Activated naive CD8-positive, alpha-beta T cell (primary cell): ENCODE results near the gene OR52B6.

Source experiments
- H3K27ac Mint-ChIP-seq: one replicate; pipeline ENCODE4 v1.8.0; 2021; ENCODE audit warnings: mixed read lengths
- H3K27me3 Mint-ChIP-seq: one replicate; pipeline ENCODE4 v1.8.0; 2021; ENCODE audit warnings: mixed read lengths
- H3K36me3 Mint-ChIP-seq: one replicate; pipeline ENCODE4 v1.8.0; 2021; ENCODE audit warnings: mixed read lengths
- H3K4me1 Mint-ChIP-seq: one replicate; pipeline ENCODE4 v1.8.0; 2021; ENCODE audit warnings: low read depth, mixed read lengths
- H3K4me3 Mint-ChIP-seq: one replicate; pipeline ENCODE4 v1.8.0; 2021; ENCODE audit warnings: mild to moderate bottlenecking, mixed read lengths
- H3K9me3 Mint-ChIP-seq: one replicate; pipeline ENCODE4 v1.8.0; 2021; ENCODE audit warnings: low read depth, mixed read lengths

The OR52B6 gene

DNA sequence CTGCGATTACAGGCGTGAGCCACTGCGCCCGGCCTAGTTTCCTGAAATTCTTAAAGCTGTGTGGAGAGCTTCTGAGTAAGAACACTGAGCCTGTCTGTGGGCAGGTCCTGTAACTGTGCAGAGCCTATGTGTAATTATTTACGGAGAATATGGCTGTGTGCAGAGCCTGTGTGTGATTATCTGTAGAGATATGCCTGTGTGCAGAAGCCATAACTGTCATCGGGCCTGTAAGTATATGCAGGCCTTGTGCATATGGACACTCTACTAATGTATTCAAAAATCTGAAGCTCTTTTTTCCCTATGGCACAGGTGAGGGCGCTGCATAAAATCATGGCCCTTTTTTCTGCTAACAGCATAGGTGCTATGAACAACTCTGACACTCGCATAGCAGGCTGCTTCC lies at the start of gene OR52B6:
Gene OR52B6, plus strand, starts transcription at position 301 of the 400 bp plus-strand sequence. Its CDS starts 0 bp downstream, at position 301.
- no peaks in the 10 kb centered on the region for H3K4me1 Mint-ChIP-seq
- no peak within 1 kb of the TSS for H3K4me3 Mint-ChIP-seq
- H3K27me3 Mint-ChIP-seq, result peaks cover 2% of the 10 kb centered on the region
- no peak within 1 kb of the TSS for H3K27ac Mint-ChIP-seq
- peaks cover 4% of the 10 kb centered on the region for H3K9me3 Mint-ChIP-seq
- peaks cover 3% of the 10 kb centered on the region for H3K36me3 Mint-ChIP-seq

GRCh38 chr11:5531053-5531831 lies 49.4 kb upstream of the OR52B6 start:
- H3K36me3 Mint-ChIP-seq, result no peaks in the 10 kb centered on the region
- H3K27ac Mint-ChIP-seq, result no peak overlapping the region
- H3K27me3 Mint-ChIP-seq, result peaks cover 1% of the 10 kb centered on the region
- H3K4me1 Mint-ChIP-seq, result no peaks in the 10 kb centered on the region
- H3K4me3 Mint-ChIP-seq, result no peak overlapping the region
- H3K9me3 Mint-ChIP-seq, result no peaks in the 10 kb centered on the region

- H3K27ac Mint-ChIP-seq, result no peak overlapping the region
These were observed 46.6 kb upstream of the OR52B6 start for GRCh38 chr11:5534046-5534445.

DNA sequence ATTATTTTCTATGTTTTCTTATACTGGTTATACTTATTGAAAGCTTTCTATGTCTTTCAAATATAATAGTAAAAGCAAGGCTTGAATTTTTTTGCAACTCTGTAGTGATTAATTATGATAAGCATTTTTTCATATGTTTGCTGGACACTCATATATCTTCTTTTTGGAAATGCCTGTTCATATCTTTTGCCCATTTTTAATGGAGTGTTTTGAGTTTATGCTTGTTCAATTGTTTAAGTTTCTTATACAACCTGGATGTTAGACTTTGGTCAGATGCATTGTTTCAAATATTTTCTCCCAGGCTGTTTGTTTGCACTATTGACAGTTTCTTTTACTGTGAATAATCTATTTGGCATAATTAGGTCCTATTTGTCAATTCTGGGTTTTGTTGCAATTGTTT lies 44.2 kb upstream of the OR52B6 start:
- H3K9me3 Mint-ChIP-seq, result peaks cover 7% of the 10 kb centered on the region
- H3K27me3 Mint-ChIP-seq, result no peaks in the 10 kb centered on the region
- H3K4me1 Mint-ChIP-seq, result no peaks in the 10 kb centered on the region
- H3K36me3 Mint-ChIP-seq, result peaks cover 2% of the 10 kb centered on the region
- H3K27ac Mint-ChIP-seq, result no peak overlapping the region
- H3K4me3 Mint-ChIP-seq, result no peak overlapping the region

More at GRCh38 chr11:5534046-5534445, 46.6 kb upstream of the OR52B6 start:
- Mint-ChIP-seq H3K9me3 (peaks cover 7% of the 10 kb centered on the region), H3K4me1 (no peaks in the 10 kb centered on the region), H3K4me3 (no peak overlapping the region), H3K36me3 (no peaks in the 10 kb centered on the region), H3K27me3 (no peaks in the 10 kb centered on the region)

- H3K9me3 Mint-ChIP-seq, result peaks cover 7% of the 10 kb centered on the region
- H3K4me3 Mint-ChIP-seq, result no peak overlapping the region
- no peaks in the 10 kb centered on the region for H3K4me1 Mint-ChIP-seq
- H3K27ac Mint-ChIP-seq, result no peak overlapping the region
- no peaks in the 10 kb centered on the region for H3K27me3 Mint-ChIP-seq
- H3K36me3 Mint-ChIP-seq, result peaks cover 2% of the 10 kb centered on the region
These were observed 39.2 kb upstream of the OR52B6 start for GRCh38 chr11:5541427-5541826.

GRCh38 chr11:5546457-5546856 lies 34.2 kb upstream of the OR52B6 start:
- Mint-ChIP-seq H3K27me3 (peaks cover under 1% of the 10 kb centered on the region), H3K9me3 (no peaks in the 10 kb centered on the region), H3K36me3 (peaks cover under 1% of the 10 kb centered on the region), H3K27ac (no peak overlapping the region), H3K4me3 (no peak overlapping the region), H3K4me1 (no peaks in the 10 kb centered on the region)

DNA sequence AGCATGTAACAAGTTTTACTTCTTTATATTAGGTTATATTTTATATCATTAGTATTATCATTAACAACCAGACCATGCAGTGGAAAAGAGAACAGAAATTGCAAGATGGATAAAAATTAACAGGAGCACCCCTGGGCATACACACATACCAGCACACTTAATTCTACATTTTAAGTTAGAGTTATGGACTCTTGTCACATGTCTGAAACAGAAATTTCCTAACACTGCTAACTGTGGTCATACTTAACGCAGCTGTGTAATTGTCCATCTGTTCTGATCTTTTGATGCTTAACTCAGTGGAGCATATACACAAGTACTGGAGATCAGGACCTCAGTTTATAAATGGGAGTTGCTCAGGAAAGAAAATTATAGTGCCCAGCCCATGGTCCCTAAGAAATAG lies 32.7 kb upstream of the OR52B6 start:
- Mint-ChIP-seq H3K4me3 (no peak overlapping the region), H3K9me3 (no peaks in the 10 kb centered on the region), H3K27ac (no peak overlapping the region), H3K36me3 (peaks cover 7% of the 10 kb centered on the region), H3K4me1 (no peaks in the 10 kb centered on the region), H3K27me3 (peaks cover 3% of the 10 kb centered on the region)

DNA sequence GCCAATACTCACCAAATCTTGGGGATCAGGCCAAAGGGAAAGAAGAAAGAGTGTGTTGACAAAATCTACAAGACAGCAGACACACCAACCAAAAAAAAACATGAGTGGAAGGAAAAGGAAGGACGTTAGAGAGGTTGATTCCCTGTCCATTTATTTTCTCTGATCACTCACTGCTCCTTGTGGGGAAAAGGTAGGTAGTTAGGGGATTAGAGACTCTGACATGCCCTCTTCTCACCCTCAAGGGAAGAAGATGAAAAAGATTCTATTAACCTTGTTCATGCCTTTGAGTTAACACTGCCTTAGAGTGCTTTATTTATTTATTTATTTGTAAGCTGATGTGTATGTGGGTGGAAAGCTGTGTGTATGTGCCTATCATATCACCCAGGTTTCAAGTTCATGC lies 32.2 kb upstream of the OR52B6 start, which contains the start of gene OR52H1:
Gene OR52H1, minus strand, starts transcription at position 101 of the 400 bp plus-strand sequence. CDS start 3,035 bp downstream, outside the sequence.
- Mint-ChIP-seq H3K27me3 (peaks cover 3% of the 10 kb centered on the region), H3K27ac (no peak within 1 kb of the TSS), H3K9me3 (no peaks in the 10 kb centered on the region)

DNA sequence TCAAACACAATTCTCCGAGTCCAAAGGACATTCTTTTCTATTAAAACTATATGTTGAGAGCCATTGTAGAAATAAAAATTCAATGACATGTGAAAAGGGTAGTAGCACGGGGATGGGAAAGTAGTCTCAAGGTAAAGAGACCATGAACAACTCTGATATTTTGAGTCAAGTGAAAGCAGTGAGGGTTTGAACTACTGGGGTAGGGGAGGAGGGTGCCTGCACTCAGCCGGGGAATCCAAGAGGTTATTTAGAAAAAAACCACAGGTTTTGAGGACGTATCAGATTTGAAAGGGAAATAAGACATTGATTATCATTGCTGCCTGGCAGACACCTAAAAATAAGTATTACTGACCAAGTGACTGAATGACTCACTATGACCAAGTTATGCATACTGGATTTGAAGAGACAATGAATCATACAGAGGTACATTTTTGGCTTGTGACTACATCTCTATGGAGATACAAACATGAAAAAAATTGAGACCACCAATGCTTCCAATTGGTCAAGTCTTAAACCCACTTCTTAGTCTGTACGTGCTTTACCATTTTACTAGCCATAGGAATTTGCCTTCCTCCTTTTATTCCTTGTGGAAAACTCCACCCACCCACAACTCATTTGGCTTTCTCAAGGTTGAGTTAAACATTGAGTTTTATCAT lies 30.1 kb upstream of the OR52B6 start:
- peaks cover 7% of the 10 kb centered on the region for H3K36me3 Mint-ChIP-seq
- no peaks in the 10 kb centered on the region for H3K9me3 Mint-ChIP-seq
- no peak overlapping the region for H3K27ac Mint-ChIP-seq
- no peaks in the 10 kb centered on the region for H3K4me1 Mint-ChIP-seq
- H3K27me3 Mint-ChIP-seq, result peaks cover 3% of the 10 kb centered on the region
- H3K4me3 Mint-ChIP-seq, result no peak overlapping the region

More for the DNA sequence above, 32.2 kb upstream of the OR52B6 start, which contains the start of gene OR52H1:
- no peaks in the 10 kb centered on the region for H3K4me1 Mint-ChIP-seq
- H3K4me3 Mint-ChIP-seq, result no peak within 1 kb of the TSS
- peaks cover 7% of the 10 kb centered on the region for H3K36me3 Mint-ChIP-seq

- H3K4me1 Mint-ChIP-seq, result no peaks in the 10 kb centered on the region
- no peaks in the 10 kb centered on the region for H3K9me3 Mint-ChIP-seq
- H3K27me3 Mint-ChIP-seq, result peaks cover 4% of the 10 kb centered on the region
- peaks cover 7% of the 10 kb centered on the region for H3K36me3 Mint-ChIP-seq
- no peak overlapping the region for H3K4me3 Mint-ChIP-seq
- no peak overlapping the region for H3K27ac Mint-ChIP-seq
These were observed 27.3 kb upstream of the OR52B6 start for GRCh38 chr11:5553343-5553742.

DNA sequence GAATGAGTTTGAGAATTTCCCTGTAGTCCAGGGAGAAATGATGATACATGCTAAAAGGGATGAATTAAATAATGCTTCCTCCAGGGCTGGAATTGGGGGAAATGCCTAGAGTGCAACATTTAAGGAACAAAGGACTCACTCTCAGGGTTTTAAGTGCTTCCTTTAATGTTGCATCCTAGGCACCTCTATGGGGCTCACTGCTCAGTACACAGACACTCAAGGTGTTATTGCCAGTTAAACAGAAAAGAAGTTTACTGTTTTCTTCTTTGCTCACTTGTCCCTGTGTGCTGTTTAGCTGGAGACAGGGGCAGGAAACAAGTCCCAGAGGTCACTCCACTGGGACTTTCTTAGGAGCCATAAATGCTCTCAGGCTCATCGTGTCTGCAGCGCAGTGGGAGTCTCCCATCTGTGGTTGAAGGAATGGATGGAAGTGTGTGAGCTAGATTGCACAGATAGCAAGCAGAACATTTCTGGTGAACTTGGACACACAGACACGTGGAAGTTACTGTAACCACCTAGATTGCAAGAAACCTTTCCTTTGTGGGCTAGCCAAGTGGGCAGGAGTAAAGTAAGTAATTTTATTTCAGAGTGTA lies 24.0 kb upstream of the OR52B6 start:
- Mint-ChIP-seq H3K27me3 (peaks cover 5% of the 10 kb centered on the region), H3K4me1 (no peaks in the 10 kb centered on the region), H3K36me3 (peaks cover 4% of the 10 kb centered on the region), H3K4me3 (no peak overlapping the region), H3K27ac (no peak overlapping the region), H3K9me3 (no peaks in the 10 kb centered on the region)

DNA sequence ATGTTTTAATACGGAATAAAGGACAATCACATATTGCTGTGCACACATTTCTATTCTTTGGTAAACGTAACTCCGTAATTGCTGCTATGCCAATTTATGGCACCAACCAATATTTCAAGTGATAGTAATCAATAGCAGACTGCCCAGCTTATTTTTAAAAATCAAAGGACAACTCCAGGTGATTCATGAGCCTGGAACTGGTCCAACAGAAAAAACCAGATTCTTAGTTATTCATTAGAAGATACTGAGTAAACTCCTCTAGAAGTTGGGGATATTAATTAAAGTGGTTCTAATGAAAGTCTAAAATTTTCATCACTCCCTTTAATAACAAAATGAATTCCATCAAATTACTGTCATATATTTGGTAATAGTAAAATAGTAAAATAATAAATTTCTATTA lies 22.9 kb upstream of the OR52B6 start:
- Mint-ChIP-seq H3K9me3 (no peaks in the 10 kb centered on the region), H3K4me1 (no peaks in the 10 kb centered on the region), H3K27ac (no peak overlapping the region), H3K4me3 (no peak overlapping the region), H3K36me3 (no peaks in the 10 kb centered on the region), H3K27me3 (peaks cover 5% of the 10 kb centered on the region)

GRCh38 chr11:5564259-5565019 lies 16.2 kb upstream of the OR52B6 start:
- Mint-ChIP-seq H3K9me3 (peaks cover 5% of the 10 kb centered on the region), H3K4me1 (peaks cover 6% of the 10 kb centered on the region), H3K36me3 (peaks cover 4% of the 10 kb centered on the region), H3K27ac (no peak overlapping the region), H3K4me3 (no peak overlapping the region), H3K27me3 (no peaks in the 10 kb centered on the region)

GRCh38 chr11:5574654-5575053 lies 6.0 kb upstream of the OR52B6 start:
- Mint-ChIP-seq H3K27ac (no peak overlapping the region), H3K4me3 (no peak overlapping the region), H3K9me3 (no peaks in the 10 kb centered on the region), H3K27me3 (no peaks in the 10 kb centered on the region), H3K4me1 (no peaks in the 10 kb centered on the region), H3K36me3 (peaks cover 3% of the 10 kb centered on the region)
